H1 (cell line): ENCODE results near the gene EPB41L2. TPM values are rescaled to one million over a fixed set of nuclear protein-coding genes. Genes with fewer than 3 reads are reported as not detected.

ENCODE experiments used
- CTCF ChIA-PET: fragments of 300-600 bp; sonication (Branson Sonifier 250); formaldehyde crosslinking; loops from one replicate; lab custom pipeline; 2021; ENCODE audit not compliant: partially characterized antibody; lab: Charles Lee
- POLR2A ChIA-PET: fragments of 300-600 bp; sonication (Branson Sonifier 250); formaldehyde crosslinking; loops from one replicate; lab custom pipeline; 2021; ENCODE audit warnings: inconsistent platforms; ENCODE audit not compliant: partially characterized antibody; lab: Charles Lee
- DNase-seq, 2 experiments: peaks; one replicate each; pipeline versions ENCODE4 v3.0.0 to v3.0.0-alpha.2; 2010 to 2022; ENCODE audit warnings: low spot score in 2 of 2, low read depth in 1 of 2, mixed read lengths in 1 of 2
- FAIRE-seq: peaks from 2 replicates; lab custom pipeline; 2011; peaks lifted over from hg19 to GRCh38; lab: Jason Lieb, UNC
- H2AFZ ChIP-seq: 2 replicates; pipeline ENCODE4 v1.8.1; 2012; ENCODE audit warnings: low read length, inconsistent platforms
- H2AK5ac ChIP-seq: 2 replicates; pipeline ENCODE4 v1.6.1; 2013; ENCODE audit warnings: low read depth, low read length
- H2BK120ac ChIP-seq: replicated peaks from 2 replicates; pipeline ENCODE3; 2013; ENCODE audit warnings: low read depth, low read length, inconsistent platforms
- H2BK12ac ChIP-seq: 2 replicates; pipeline ENCODE4 v1.6.1; 2013; ENCODE audit warnings: low read depth, low read length
- H2BK15ac ChIP-seq: 2 replicates; pipeline ENCODE4 v1.6.1; 2013; ENCODE audit warnings: low read length
- H2BK20ac ChIP-seq: 2 replicates; pipeline ENCODE4 v1.6.1; 2013; ENCODE audit warnings: low read length
- H2BK5ac ChIP-seq: 2 replicates; pipeline ENCODE4 v1.6.1; 2013; ENCODE audit warnings: low read depth, low read length
- H3K14ac ChIP-seq: 2 replicates; pipeline ENCODE4 v1.6.1; 2013; ENCODE audit warnings: inconsistent platforms; ENCODE audit not compliant: insufficient read length
- H3K18ac ChIP-seq: 2 replicates; pipeline ENCODE4 v1.6.1; 2013; ENCODE audit warnings: low read length; ENCODE audit errors: extremely low read depth
- H3K23ac ChIP-seq: 2 replicates; pipeline ENCODE4 v1.6.1; 2013; ENCODE audit warnings: inconsistent platforms; ENCODE audit not compliant: insufficient read length
- H3K23me2 ChIP-seq: 2 replicates; pipeline ENCODE4 v1.6.1; 2013; ENCODE audit warnings: low read depth, low read length
- H3K27ac ChIP-seq: 2 replicates; pipeline ENCODE4 v1.6.1; 2011; ENCODE audit warnings: low read depth, low read length, inconsistent platforms
- H3K27me3 ChIP-seq, 4 experiments: replicated peaks in 1 of 4; 1 replicate in 1 of 4; 2 replicates in 3 of 4; pipeline versions ENCODE4 v1.6.1 to v1.8.1; 2011 to 2013; ENCODE audit warnings: low read length in 3 of 4, mild to moderate bottlenecking in 3 of 4, inconsistent platforms in 2 of 4, mixed read lengths in 2 of 4, moderate library complexity in 1 of 4; ENCODE audit not compliant: control insufficient read depth in 3 of 4, insufficient read depth in 3 of 4; ENCODE audit errors: extremely low read depth in 1 of 4
- H3K36me3 ChIP-seq, 4 experiments: 2 replicates each; pipeline versions ENCODE4 v1.6.1 to v1.8.1; 2011 to 2013; ENCODE audit warnings: mild to moderate bottlenecking in 4 of 4, low read length in 3 of 4, moderate library complexity in 2 of 4, control low read depth in 1 of 4, inconsistent platforms in 1 of 4; ENCODE audit not compliant: insufficient read depth in 4 of 4, control insufficient read depth in 2 of 4
- H3K4ac ChIP-seq: replicated peaks from 2 replicates; pipeline ENCODE3; 2013; ENCODE audit warnings: low read length, low read depth, mixed read lengths, inconsistent platforms; ENCODE audit not compliant: insufficient read length
- H3K4me1 ChIP-seq, 4 experiments: replicated peaks in 1 of 4; 1 replicate in 1 of 4; 2 replicates in 3 of 4; pipeline versions ENCODE4 v1.6.1 to v1.8.1; 2011 to 2013; ENCODE audit warnings: low read length in 3 of 4, inconsistent platforms in 2 of 4, mixed read lengths in 1 of 4; ENCODE audit not compliant: insufficient read depth in 4 of 4, control insufficient read depth in 3 of 4
- H3K4me2 ChIP-seq, 2 experiments: 2 replicates each; pipeline versions ENCODE4 v1.6.1 to v1.8.1; 2011 to 2013; ENCODE audit warnings: low read depth in 2 of 2, low read length in 2 of 2, control low read depth in 1 of 2, inconsistent platforms in 1 of 2, mild to moderate bottlenecking in 1 of 2; ENCODE audit not compliant: insufficient read depth in 1 of 2
- H3K4me3 ChIP-seq, 4 experiments: fragments of 200-600, 300-600 bp in 1 of 4; sonication (generic), shearing (Covaris generic), sonication (Bioruptor Twin) in 1 of 4; 2 replicates each; pipeline versions ENCODE4 v1.5.1 to v1.8.1; 2011 to 2016; ENCODE audit warnings: low read length in 4 of 4, low read depth in 3 of 4, control low read depth in 2 of 4, inconsistent platforms in 2 of 4, mild to moderate bottlenecking in 2 of 4, mixed read lengths in 1 of 4, moderate library complexity in 1 of 4; ENCODE audit not compliant: insufficient read depth in 2 of 4; ENCODE audit errors: extremely low read depth in 1 of 4
- H3K56ac ChIP-seq: replicated peaks from 2 replicates; pipeline ENCODE3; 2013; ENCODE audit warnings: low read depth, mild to moderate bottlenecking, mixed read lengths, low read length, inconsistent platforms; ENCODE audit not compliant: insufficient read length
- H3K79me1 ChIP-seq: 2 replicates; pipeline ENCODE4 v1.6.1; 2013; ENCODE audit warnings: low read depth, low read length, control low read depth
- H3K79me2 ChIP-seq, 2 experiments: 2 replicates each; pipeline versions ENCODE4 v1.6.1 to v1.8.1; 2012 to 2013; ENCODE audit warnings: low read length in 2 of 2, mild to moderate bottlenecking in 2 of 2, inconsistent platforms in 1 of 2; ENCODE audit not compliant: insufficient read depth in 2 of 2, control insufficient read depth in 1 of 2
- H3K9ac ChIP-seq, 4 experiments: replicated peaks in 1 of 4; 1 replicate in 1 of 4; 2 replicates in 3 of 4; pipeline versions ENCODE4 v1.6.1 to v1.8.1; 2011 to 2013; ENCODE audit warnings: low read depth in 3 of 4, low read length in 3 of 4, control low read depth in 2 of 4, mild to moderate bottlenecking in 2 of 4, moderate library complexity in 2 of 4, inconsistent platforms in 1 of 4; ENCODE audit errors: extremely low read depth in 1 of 4
- H3K9me3 ChIP-seq, 2 experiments: 2 replicates each; pipeline versions ENCODE4 v1.6.1 to v1.8.1; 2012 to 2013; ENCODE audit warnings: mild to moderate bottlenecking in 2 of 2, moderate library complexity in 2 of 2, control low read depth in 1 of 2, inconsistent platforms in 1 of 2, low read depth in 1 of 2, low read length in 1 of 2, mixed read lengths in 1 of 2; ENCODE audit not compliant: insufficient read depth in 2 of 2
- H4K20me1 ChIP-seq, 2 experiments: replicated peaks in 1 of 2; 2 replicates each; pipeline versions ENCODE3 to v1.8.1; 2011 to 2013; ENCODE audit warnings: inconsistent platforms in 2 of 2, low read length in 2 of 2, mild to moderate bottlenecking in 1 of 2; ENCODE audit not compliant: insufficient read depth in 2 of 2, control insufficient read depth in 1 of 2
- H4K5ac ChIP-seq: 2 replicates; pipeline ENCODE4 v1.6.1; 2013; ENCODE audit warnings: low read length, low read depth, mixed read lengths, inconsistent platforms; ENCODE audit not compliant: insufficient read length
- H4K8ac ChIP-seq: 2 replicates; pipeline ENCODE4 v1.8.0; 2013; ENCODE audit warnings: mild to moderate bottlenecking, moderate library complexity, low read length, inconsistent platforms; ENCODE audit not compliant: insufficient read depth; ENCODE audit errors: extremely low read depth
- H4K91ac ChIP-seq: replicated peaks from 2 replicates; pipeline ENCODE3; 2013; ENCODE audit warnings: low read length, mixed read lengths, inconsistent platforms; ENCODE audit not compliant: insufficient read length
- CBX5 ChIP-seq: fragments of 300-800, 300-1000 bp; sonication (generic); IDR thresholded peaks from 2 replicates; pipeline ENCODE4 v1.7.1; 2016; ENCODE audit warnings: antibody characterized with exemption, low read length, low read depth
- HDAC6 ChIP-seq: IDR thresholded peaks from one replicate; pipeline ENCODE4 v1.7.1; 2012; ENCODE audit warnings: low read depth, mild to moderate bottlenecking, inconsistent platforms, low read length, moderate library complexity
- POLR2A ChIP-seq, 2 experiments: IDR thresholded peaks; 1 replicate in 1 of 2; 2 replicates in 1 of 2; pipeline ENCODE4 v1.6.1; 2011; ENCODE audit warnings: low read depth in 2 of 2, low read length in 2 of 2, mild to moderate bottlenecking in 2 of 2; ENCODE audit errors: control extremely low read depth in 1 of 2
- WGBS, 2 experiments: shearing (Covaris generic) in 1 of 2; methylation state at CpG; one replicate each; pipeline versions ENCODE4 v1.1.6 to v1.1.7; 2013 to 2015; ENCODE audit warnings: low lambda C conversion rate in 2 of 2, mixed read lengths in 2 of 2, inconsistent platforms in 1 of 2, low coverage in 1 of 2, missing lambda C conversion rate in 1 of 2; ENCODE audit not compliant: insufficient replicate concordance in 2 of 2, insufficient coverage in 1 of 2, insufficient read length in 1 of 2; ENCODE audit errors: extremely low coverage in 1 of 2, missing lambda C conversion rate in 1 of 2; 5-methylcytosine and 5-hydroxymethylcytosine counted together
- polyA plus RNA-seq, 7 experiments: library from polyadenylated mRNA; depleted of rRNA in 3 of 7; stranded (reverse) in 5 of 7; unstranded in 2 of 7; fragments of >200 nt in 5 of 7; fragments of 200-250 nt in 2 of 7; gene quantifications; 1 replicate in 5 of 7; 2 replicates in 1 of 7; 4 replicates in 1 of 7; pipeline versions ENCODE4 v1.2.1 to v1.2.3, GENCODE V29; 2011 to 2013; ENCODE audit warnings: missing spikeins in 2 of 7, mixed read lengths in 2 of 7
- total RNA-seq: library from RNA; stranded (reverse); fragmentation: NEBNext Ultra II Directional; extraction: Animal tissue kit (Norgen Biotek cat#: 25700); gene quantifications from 2 replicates; pipeline ENCODE4 v1.2.1, GENCODE V29; 2021

The EPB41L2 gene
- total and polyA plus RNA-seq, 2 of the 8 experiments (the other 6 are each of a cell fraction or from before 2014, with no cell fraction given), result 22.5 to 123 TPM

GRCh38 chr6:130824978-130825694, 237.9 kb downstream of the EPB41L2 start:
- Histone ChIP-seq H3K79me1 (no peaks in the 10 kb centered on the region), H2BK20ac (no peak overlapping the region), H3K4ac (no peak overlapping the region), H3K56ac (no peak overlapping the region), H4K91ac (no peak overlapping the region), H3K36me3 (no peaks in the 10 kb centered on the region), H3K9ac (no peak overlapping the region), H3K4me2 (peak overlapping the region in 1 of 2 experiments; percentile 43; a peak in 2 of 4 replicates), H2AK5ac (no peak overlapping the region; the same call in 1 of the 2 replicates), H3K27me3 (no peaks in the 10 kb centered on the region), H4K20me1 (no peaks in the 10 kb centered on the region), H3K14ac (no peak overlapping the region), H2AFZ (no peak overlapping the region), H3K18ac (no peak overlapping the region), H2BK15ac (no peak overlapping the region), H2BK5ac (no peak overlapping the region), H3K9me3 (no peaks in the 10 kb centered on the region), H3K4me1 (peaks cover 0 to 8% (median 3%) of the 10 kb centered on the region in 4 experiments; a peak in 4 of 7 replicates), H4K5ac (no peak overlapping the region), H3K79me2 (no peaks in the 10 kb centered on the region), H3K23me2 (no peaks in the 10 kb centered on the region), H2BK12ac (0 out of 2 replicates have a peak overlapping the region, but pooled peaks have one; percentile 18), H3K23ac (no peak overlapping the region), H2BK120ac (no peak overlapping the region), H4K8ac (no peak overlapping the region), H3K4me3 (peak overlapping the region in 1 of 4 experiments; percentile 30; a peak in 1 of 8 replicates), H3K27ac (no peak overlapping the region)
- POLR2A ChIA-PET, result interaction anchor here (0.8 kb wide), 1 partner anchor 150 kb away, joined by 3 read pairs; no protein-coding TSS in a partner anchor
- CTCF ChIA-PET, result interaction anchor here (1.0 to 2.1 kb wide), 2 partner anchors 18 to 48 kb away, joined by 3 to 5 read pairs; no protein-coding TSS in a partner anchor
- DNase-seq, result no peak
- WGBS, 2 experiments, result 93% methylated on average over 5 of the region's 5 CpGs; no CpG with 5 or more reads in 1 of the 2 experiments
- peak; percentile 28 for FAIRE-seq
- TF ChIP-seq POLR2A (IDR thresholded peaks at IDR 0.05; ENCODE audit: control extremely low read depth in 1 of 2, low read depth in 2 of 2, low read length in 2 of 2), result no peak
- TF ChIP-seq CBX5, result no peak
- TF ChIP-seq HDAC6, result no peak
